HuH-7 (cell line): ENCODE measurements around the gene BMPER.

ENCODE experiments used
- DNase-seq: peaks from one replicate; pipeline ENCODE4 v3.0.0; 2011; ENCODE audit warnings: low spot score

BMPER gene

GRCh38 chr7:34031156-34031555, 125.8 kb downstream of the BMPER start:
- no peak for DNase-seq

GRCh38 chr7:34034728-34035127, 129.4 kb downstream of the BMPER start:
- no peak for DNase-seq

GRCh38 chr7:34036051-34036920, 130.9 kb downstream of the BMPER start:
- DNase-seq: peak; percentile 69

- DNase-seq: peak; percentile 17
These were observed 131.8 kb downstream of the BMPER start for GRCh38 chr7:34036972-34037792.

GRCh38 chr7:34038816-34039470, 133.6 kb downstream of the BMPER start:
- no peak for DNase-seq

GRCh38 chr7:34041707-34042106, 136.4 kb downstream of the BMPER start:
- no peak for DNase-seq

GRCh38 chr7:34042406-34042805, 137.1 kb downstream of the BMPER start:
- no peak for DNase-seq

GRCh38 chr7:34043461-34044305, 138.3 kb downstream of the BMPER start:
- no peak for DNase-seq

GRCh38 chr7:34044306-34044643, 138.9 kb downstream of the BMPER start:
- DNase-seq: no peak

- DNase-seq: no peak
These were observed 139.5 kb downstream of the BMPER start for GRCh38 chr7:34044734-34045353.

GRCh38 chr7:34048445-34048844, 143.1 kb downstream of the BMPER start:
- DNase-seq: no peak

- no peak for DNase-seq
These were observed 148.7 kb downstream of the BMPER start for GRCh38 chr7:34054075-34054474.

GRCh38 chr7:34057136-34057535, 151.8 kb downstream of the BMPER start:
- DNase-seq: no peak

GRCh38 chr7:34057956-34058355, 152.6 kb downstream of the BMPER start:
- DNase-seq: no peak

- DNase-seq: no peak
These were observed 153.4 kb downstream of the BMPER start for GRCh38 chr7:34058801-34059135.

- no peak for DNase-seq
These were observed 153.9 kb downstream of the BMPER start for GRCh38 chr7:34059136-34059828.

- DNase-seq: no peak
These were observed 155.0 kb downstream of the BMPER start for GRCh38 chr7:34060196-34060947.

GRCh38 chr7:34061149-34061548, 155.8 kb downstream of the BMPER start:
- DNase-seq: no peak

- DNase-seq: no peak
These were observed 157.0 kb downstream of the BMPER start for GRCh38 chr7:34062341-34062740.

GRCh38 chr7:34062826-34063225, 157.5 kb downstream of the BMPER start:
- DNase-seq: no peak
